ENCODE data around the gene CLSTN2.

The CLSTN2 gene

DNA sequence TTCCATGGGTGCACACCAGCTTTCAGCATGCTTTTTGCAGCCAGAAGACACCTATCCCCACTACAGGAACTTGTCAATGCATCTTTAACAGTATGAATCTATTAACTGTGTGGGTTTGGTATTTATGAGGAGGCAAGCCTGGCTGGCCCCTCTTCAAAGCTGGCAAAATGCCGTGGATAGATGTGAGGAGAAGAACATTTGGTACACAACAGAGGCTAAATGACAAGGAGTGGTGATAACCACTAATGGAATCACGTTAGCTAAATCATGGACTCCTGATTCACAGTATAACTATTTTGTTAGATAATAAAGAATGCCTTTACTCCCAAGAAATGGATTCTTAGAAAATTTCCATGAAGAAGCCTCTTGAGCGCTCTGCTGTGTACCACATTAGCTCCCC, 187.2 kb downstream of the CLSTN2 start:
- Histone ChIP-seq H4K20me1 (ENCODE audit: insufficient read depth, low read length) (no peaks in the 10 kb centered on the region), H3F3A (ENCODE audit: insufficient read depth, low read length) (no peaks in the 10 kb centered on the region), H3K4me1 (ENCODE audit: low read length) (no peaks in the 10 kb centered on the region), H3K27ac (ENCODE audit: low read length) (no peak overlapping the region), H3K9me2 (replicated peaks; ENCODE audit: insufficient read depth, low read length) (no peaks in the 10 kb centered on the region), H3K36me3 (replicated peaks; ENCODE audit: insufficient read depth, low read length) (no peaks in the 10 kb centered on the region), H3K4me2 (ENCODE audit: low read depth, low read length) (no peak overlapping the region), H3K9me3 (replicated peaks; ENCODE audit: insufficient read depth, low read length) (no peaks in the 10 kb centered on the region), H3K27me3 (replicated peaks; ENCODE audit: insufficient read depth, low read length) (no peaks in the 10 kb centered on the region), H3K4me3 (ENCODE audit: low read length) (no peak overlapping the region), H2AFZ (ENCODE audit: low read length) (no peak overlapping the region), H3K79me2 (ENCODE audit: low read length) (no peaks in the 10 kb centered on the region), H3K9ac (ENCODE audit: low read length) (no peak overlapping the region)
- TF ChIP-seq EZH2 (optimal IDR thresholded peaks at IDR 0.05; ENCODE audit: low read depth, low read length) (no peak), EZH2phosphoT487 (IDR thresholded peaks at IDR 0.05; ENCODE audit: low read length) (no peak)
- TF ChIP-seq, protein P1, sequence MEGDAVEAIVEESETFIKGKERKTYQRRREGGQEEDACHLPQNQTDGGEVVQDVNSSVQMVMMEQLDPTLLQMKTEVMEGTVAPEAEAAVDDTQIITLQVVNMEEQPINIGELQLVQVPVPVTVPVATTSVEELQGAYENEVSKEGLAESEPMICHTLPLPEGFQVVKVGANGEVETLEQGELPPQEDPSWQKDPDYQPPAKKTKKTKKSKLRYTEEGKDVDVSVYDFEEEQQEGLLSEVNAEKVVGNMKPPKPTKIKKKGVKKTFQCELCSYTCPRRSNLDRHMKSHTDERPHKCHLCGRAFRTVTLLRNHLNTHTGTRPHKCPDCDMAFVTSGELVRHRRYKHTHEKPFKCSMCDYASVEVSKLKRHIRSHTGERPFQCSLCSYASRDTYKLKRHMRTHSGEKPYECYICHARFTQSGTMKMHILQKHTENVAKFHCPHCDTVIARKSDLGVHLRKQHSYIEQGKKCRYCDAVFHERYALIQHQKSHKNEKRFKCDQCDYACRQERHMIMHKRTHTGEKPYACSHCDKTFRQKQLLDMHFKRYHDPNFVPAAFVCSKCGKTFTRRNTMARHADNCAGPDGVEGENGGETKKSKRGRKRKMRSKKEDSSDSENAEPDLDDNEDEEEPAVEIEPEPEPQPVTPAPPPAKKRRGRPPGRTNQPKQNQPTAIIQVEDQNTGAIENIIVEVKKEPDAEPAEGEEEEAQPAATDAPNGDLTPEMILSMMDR (IDR thresholded peaks at IDR 0.05; ENCODE audit: low read length): no peak
- no peak for DNase-seq

DNA sequence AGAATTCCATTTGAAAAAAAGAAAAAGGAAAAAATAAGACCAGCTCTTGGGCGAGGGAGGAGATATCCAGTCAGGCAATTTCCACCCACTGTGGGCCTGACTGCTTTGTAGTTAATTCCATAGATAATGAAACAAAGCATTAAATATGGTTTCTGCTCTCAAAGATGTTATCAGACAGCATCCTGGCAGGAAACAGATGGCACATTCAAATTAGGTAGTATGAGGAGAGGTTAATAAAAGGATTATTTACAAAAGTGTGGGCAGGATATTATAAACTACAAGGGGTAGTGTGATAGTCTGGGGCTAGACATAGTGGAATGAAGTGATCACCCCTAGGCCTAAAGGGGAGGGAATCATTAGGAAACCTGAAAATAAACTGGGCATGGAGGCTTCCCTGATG, 193.2 kb downstream of the CLSTN2 start:
- no peaks in the 10 kb centered on the region for H3K79me2 ChIP-seq (ENCODE audit: low read length)
- no peaks in the 10 kb centered on the region for H3F3A ChIP-seq (ENCODE audit: insufficient read depth, low read length)
- no peak for TF ChIP-seq EZH2phosphoT487 (IDR thresholded peaks at IDR 0.05; ENCODE audit: low read length)
- TF ChIP-seq, protein P1 (IDR thresholded peaks at IDR 0.05; ENCODE audit: low read length): no peak
- TF ChIP-seq EZH2 (optimal IDR thresholded peaks at IDR 0.05; ENCODE audit: low read depth, low read length): no peak
- no peaks in the 10 kb centered on the region for H3K9me3 ChIP-seq (replicated peaks; ENCODE audit: insufficient read depth, low read length)
- H3K36me3 ChIP-seq (replicated peaks; ENCODE audit: insufficient read depth, low read length): no peaks in the 10 kb centered on the region
- H3K27me3 ChIP-seq (replicated peaks; ENCODE audit: insufficient read depth, low read length): no peaks in the 10 kb centered on the region
- no peak overlapping the region for H2AFZ ChIP-seq (ENCODE audit: low read length)
- no peak overlapping the region for H3K9ac ChIP-seq (ENCODE audit: low read length)
- no peaks in the 10 kb centered on the region for H3K9me2 ChIP-seq (replicated peaks; ENCODE audit: insufficient read depth, low read length)
- no peak overlapping the region for H3K4me2 ChIP-seq (ENCODE audit: low read depth, low read length)
- no peaks in the 10 kb centered on the region for H4K20me1 ChIP-seq (ENCODE audit: insufficient read depth, low read length)
- DNase-seq: no peak
- no peak overlapping the region for H3K27ac ChIP-seq (ENCODE audit: low read length)
- no peaks in the 10 kb centered on the region for H3K4me1 ChIP-seq (ENCODE audit: low read length)
- H3K4me3 ChIP-seq (ENCODE audit: low read length): no peak overlapping the region

DNA sequence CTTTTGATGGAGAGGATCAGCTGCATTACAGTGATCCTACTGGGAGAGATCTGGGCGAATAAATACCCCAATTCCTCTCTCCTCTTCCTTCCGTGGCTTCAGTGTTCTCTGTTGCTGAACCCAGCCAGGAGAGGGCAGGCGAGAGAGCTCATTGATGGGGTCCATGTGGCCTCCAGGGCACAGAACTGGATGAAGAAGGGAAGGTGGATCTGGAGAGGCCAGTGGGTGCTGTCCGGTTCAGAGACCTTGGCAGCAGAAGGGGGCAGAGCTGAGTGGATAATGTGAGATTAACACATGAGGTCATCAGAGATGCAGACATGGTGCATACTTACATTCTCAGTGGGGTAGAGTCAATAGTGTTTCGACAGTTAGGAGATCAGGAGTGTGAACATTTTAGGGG, 193.6 kb downstream of the CLSTN2 start:
- no peak for TF ChIP-seq EZH2 (optimal IDR thresholded peaks at IDR 0.05; ENCODE audit: low read depth, low read length)
- TF ChIP-seq, protein P1 (IDR thresholded peaks at IDR 0.05; ENCODE audit: low read length): peak; percentile 45
- TF ChIP-seq EZH2phosphoT487 (IDR thresholded peaks at IDR 0.05; ENCODE audit: low read length): no peak
- Histone ChIP-seq H3K9ac (ENCODE audit: low read length) (no peak overlapping the region), H3K4me1 (ENCODE audit: low read length) (no peaks in the 10 kb centered on the region), H3K27ac (ENCODE audit: low read length) (no peak overlapping the region), H4K20me1 (ENCODE audit: insufficient read depth, low read length) (no peaks in the 10 kb centered on the region), H3K79me2 (ENCODE audit: low read length) (no peaks in the 10 kb centered on the region), H3K9me2 (replicated peaks; ENCODE audit: insufficient read depth, low read length) (no peaks in the 10 kb centered on the region), H3F3A (ENCODE audit: insufficient read depth, low read length) (no peaks in the 10 kb centered on the region), H3K27me3 (replicated peaks; ENCODE audit: insufficient read depth, low read length) (no peaks in the 10 kb centered on the region), H2AFZ (ENCODE audit: low read length) (no peak overlapping the region), H3K9me3 (replicated peaks; ENCODE audit: insufficient read depth, low read length) (no peaks in the 10 kb centered on the region), H3K4me2 (ENCODE audit: low read depth, low read length) (no peak overlapping the region), H3K4me3 (ENCODE audit: low read length) (no peak overlapping the region), H3K36me3 (replicated peaks; ENCODE audit: insufficient read depth, low read length) (no peaks in the 10 kb centered on the region)
- DNase-seq: no peak

Measured in MM.1S (cell line).